Measurements from ENCODE around the gene SIM2. TPM values are rescaled to one million over a fixed set of nuclear protein-coding genes. Genes with fewer than 3 reads are reported as not detected.

The SIM2 gene
- total and polyA plus RNA-seq, 2 donors (not counting 1 experiment from before 2014, with no cell fraction given): not detected

DNA sequence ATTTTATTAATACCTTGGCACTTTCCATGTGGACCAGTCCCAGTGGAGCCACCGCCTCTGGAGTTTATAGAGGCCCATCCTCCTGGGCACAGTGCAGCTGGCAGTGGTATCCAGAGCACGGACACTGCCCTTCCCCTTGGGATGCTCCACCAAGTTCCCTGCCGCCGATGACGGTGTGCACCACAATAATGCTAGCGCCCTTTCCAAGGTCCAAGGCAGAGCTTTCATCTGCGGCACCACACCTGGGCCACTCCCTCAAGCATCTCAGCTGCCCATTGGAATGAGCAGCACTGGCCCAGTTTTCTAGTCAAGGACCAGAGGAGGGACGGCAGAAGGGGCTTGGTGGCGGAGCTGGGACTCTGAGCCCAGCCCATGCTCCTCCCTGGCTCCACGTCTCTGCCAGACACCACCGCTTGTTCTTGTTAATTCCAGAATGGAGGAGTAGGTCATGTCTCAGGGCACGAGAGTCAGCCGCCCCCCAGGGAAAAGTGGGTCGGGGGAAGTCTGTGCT, 24.5 kb downstream of the SIM2 start:
- ChIA-PET POLR2A (no interaction called here), CTCF (no interaction called here)
- H3K9me3 Mint-ChIP-seq (ENCODE audit: insufficient read depth): no peaks in the 10 kb centered on the region
- peaks cover 26% of the 10 kb centered on the region for H3K27me3 Mint-ChIP-seq
- TF ChIP-seq, protein P1, sequence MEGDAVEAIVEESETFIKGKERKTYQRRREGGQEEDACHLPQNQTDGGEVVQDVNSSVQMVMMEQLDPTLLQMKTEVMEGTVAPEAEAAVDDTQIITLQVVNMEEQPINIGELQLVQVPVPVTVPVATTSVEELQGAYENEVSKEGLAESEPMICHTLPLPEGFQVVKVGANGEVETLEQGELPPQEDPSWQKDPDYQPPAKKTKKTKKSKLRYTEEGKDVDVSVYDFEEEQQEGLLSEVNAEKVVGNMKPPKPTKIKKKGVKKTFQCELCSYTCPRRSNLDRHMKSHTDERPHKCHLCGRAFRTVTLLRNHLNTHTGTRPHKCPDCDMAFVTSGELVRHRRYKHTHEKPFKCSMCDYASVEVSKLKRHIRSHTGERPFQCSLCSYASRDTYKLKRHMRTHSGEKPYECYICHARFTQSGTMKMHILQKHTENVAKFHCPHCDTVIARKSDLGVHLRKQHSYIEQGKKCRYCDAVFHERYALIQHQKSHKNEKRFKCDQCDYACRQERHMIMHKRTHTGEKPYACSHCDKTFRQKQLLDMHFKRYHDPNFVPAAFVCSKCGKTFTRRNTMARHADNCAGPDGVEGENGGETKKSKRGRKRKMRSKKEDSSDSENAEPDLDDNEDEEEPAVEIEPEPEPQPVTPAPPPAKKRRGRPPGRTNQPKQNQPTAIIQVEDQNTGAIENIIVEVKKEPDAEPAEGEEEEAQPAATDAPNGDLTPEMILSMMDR (IDR thresholded peaks at IDR 0.05): no peak
- Histone ChIP-seq H4K20me1 (ENCODE audit: control insufficient read depth, insufficient read depth, low read length, poor library complexity, severe bottlenecking) (no peaks in the 10 kb centered on the region), H3K27ac (ENCODE audit: low read length in 2 of 2) (no peak overlapping the region), H3K79me2 (ENCODE audit: control insufficient read depth, insufficient read depth, low read length) (no peaks in the 10 kb centered on the region), H3K9me3 (ENCODE audit: control extremely low read depth in 1 of 3, control insufficient read depth in 2 of 3, insufficient read depth in 1 of 3, low read length in 2 of 3) (peaks cover 0 to 5% (median 0%) of the 10 kb centered on the region in 3 donors), H2AFZ (ENCODE audit: insufficient read depth, low read depth, low read length, poor library complexity, severe bottlenecking) (no peak overlapping the region), H3K4me1 (ENCODE audit: control insufficient read depth in 2 of 2, insufficient read depth in 2 of 2, low read length in 2 of 2) (no peaks in the 10 kb centered on the region), H3K4me3 (ENCODE audit: control extremely low read depth in 1 of 5, extremely low read depth in 1 of 5, insufficient read depth in 1 of 5, low read depth in 2 of 5, low read length in 4 of 5) (no peak overlapping the region), H3K4me2 (replicated peaks; ENCODE audit: low read depth, low read length, poor library complexity, severe bottlenecking) (no peak overlapping the region), H3K9ac (ENCODE audit: low read length) (no peak overlapping the region), H3K27me3 (replicated peaks in 1 of 4; ENCODE audit: control extremely low read depth in 1 of 4, control insufficient read depth in 3 of 4, insufficient read depth in 4 of 4, low read length in 3 of 4) (no peaks in the 10 kb centered on the region), H3K36me3 (replicated peaks in 1 of 2; ENCODE audit: control extremely low read depth in 1 of 2, control insufficient read depth in 1 of 2, extremely low read depth in 1 of 2, insufficient read depth in 2 of 2, low read length in 1 of 2) (no peaks in the 10 kb centered on the region)
- WGBS (ENCODE audit: insufficient coverage): 93% methylated on average over 12 of the region's 14 CpGs
- no peak overlapping the region for H3K27ac Mint-ChIP-seq
- no peak for ATAC-seq (ENCODE audit: low read depth)
- intact Hi-C loops (cut with micrococcal nuclease): no loop called here
- no peaks in the 10 kb centered on the region for H3K4me1 Mint-ChIP-seq
- no peak for DNase-seq
- no peak overlapping the region for H3K4me3 Mint-ChIP-seq

DNA sequence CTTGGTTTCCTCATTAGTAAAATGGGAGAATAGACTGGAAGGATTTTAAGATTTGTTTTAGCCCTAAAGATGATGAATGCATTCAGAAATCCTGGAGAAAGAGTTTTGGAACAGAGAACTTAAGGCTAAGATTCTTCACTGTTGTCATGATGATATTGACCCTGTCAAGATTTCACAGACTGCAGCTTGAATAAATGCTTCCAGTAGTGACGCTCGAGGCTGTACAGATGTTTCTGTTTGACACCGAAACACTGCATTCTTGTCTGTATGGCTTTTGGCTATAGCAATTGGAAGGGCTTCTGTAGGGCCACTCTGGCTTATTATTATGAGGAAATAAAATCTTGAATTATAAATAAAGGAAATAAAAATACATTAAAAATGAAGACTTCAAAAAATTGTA, 25.7 kb downstream of the SIM2 start:
- H3K27me3 ChIP-seq (replicated peaks in 1 of 4; ENCODE audit: control extremely low read depth in 1 of 4, control insufficient read depth in 3 of 4, insufficient read depth in 4 of 4, low read length in 3 of 4): no peaks in the 10 kb centered on the region
- CTCF ChIA-PET: no interaction called here

More for the DNA sequence above, 25.7 kb downstream of the SIM2 start:
- DNase-seq: no peak
- H2AFZ ChIP-seq (ENCODE audit: insufficient read depth, low read depth, low read length, poor library complexity, severe bottlenecking): no peak overlapping the region
- peaks cover 0 to 5% (median 0%) of the 10 kb centered on the region in 3 donors for H3K9me3 ChIP-seq (ENCODE audit: control extremely low read depth in 1 of 3, control insufficient read depth in 2 of 3, insufficient read depth in 1 of 3, low read length in 2 of 3)
- POLR2A ChIA-PET: no interaction called here
- H3K4me3 Mint-ChIP-seq: no peak overlapping the region
- no peaks in the 10 kb centered on the region for H3K4me1 Mint-ChIP-seq
- no peaks in the 10 kb centered on the region for H4K20me1 ChIP-seq (ENCODE audit: control insufficient read depth, insufficient read depth, low read length, poor library complexity, severe bottlenecking)
- no peaks in the 10 kb centered on the region for H3K4me1 ChIP-seq (ENCODE audit: control insufficient read depth in 2 of 2, insufficient read depth in 2 of 2, low read length in 2 of 2)
- no peak for ATAC-seq (ENCODE audit: low read depth)
- no peaks in the 10 kb centered on the region for H3K36me3 ChIP-seq (replicated peaks in 1 of 2; ENCODE audit: control extremely low read depth in 1 of 2, control insufficient read depth in 1 of 2, extremely low read depth in 1 of 2, insufficient read depth in 2 of 2, low read length in 1 of 2)
- no peak overlapping the region for H3K4me3 ChIP-seq (ENCODE audit: control extremely low read depth in 1 of 5, extremely low read depth in 1 of 5, insufficient read depth in 1 of 5, low read depth in 2 of 5, low read length in 4 of 5)
- H3K27ac Mint-ChIP-seq: no peak overlapping the region
- no peak overlapping the region for H3K27ac ChIP-seq (ENCODE audit: low read length in 2 of 2)
- H3K9ac ChIP-seq (ENCODE audit: low read length): no peak overlapping the region
- no CpG with 5 or more reads among the region's 3 CpGs for WGBS (ENCODE audit: insufficient coverage)
- H3K4me2 ChIP-seq (replicated peaks; ENCODE audit: low read depth, low read length, poor library complexity, severe bottlenecking): no peak overlapping the region
- TF ChIP-seq EZH2 (IDR thresholded peaks at IDR 0.05; ENCODE audit: borderline replicate concordance, insufficient read depth, low read depth, low read length, poor library complexity, severe bottlenecking): no peak
- TF ChIP-seq, protein P1 (IDR thresholded peaks at IDR 0.05): no peak
- intact Hi-C loops (cut with micrococcal nuclease): no loop called here
- no peaks in the 10 kb centered on the region for H3K79me2 ChIP-seq (ENCODE audit: control insufficient read depth, insufficient read depth, low read length)
- peaks cover 17% of the 10 kb centered on the region for H3K27me3 Mint-ChIP-seq
- H3K9me3 Mint-ChIP-seq (ENCODE audit: insufficient read depth): no peaks in the 10 kb centered on the region

Measured in B cell (primary cell).